Dendritic cell treated with granulocyte-macrophage colony-stimulating factor and Interleukin-4, amounts not matched to agents 40 ng/mL and 50 ng/mL, for 4 days (primary cell): ENCODE data around the gene VTI1B.
"Not testable (repeated sequence)": the region's sequence is repeated elsewhere in the genome, so short reads cannot be mapped to it uniquely, and the experiment has no call there.

Experiments used
- H3K27ac Mint-ChIP-seq: one replicate; pipeline ENCODE4 v1.8.0; 2022; ENCODE audit warnings: mild to moderate bottlenecking, mixed read lengths
- H3K27me3 Mint-ChIP-seq: one replicate; pipeline ENCODE4 v1.8.0; 2022; ENCODE audit warnings: mild to moderate bottlenecking, mixed read lengths
- H3K36me3 Mint-ChIP-seq: one replicate; pipeline ENCODE4 v1.8.0; 2022; ENCODE audit warnings: low read depth, mixed read lengths
- H3K4me1 Mint-ChIP-seq: one replicate; pipeline ENCODE4 v1.8.0; 2022; ENCODE audit warnings: low read depth, mixed read lengths
- H3K4me3 Mint-ChIP-seq: one replicate; pipeline ENCODE4 v1.8.0; 2022; ENCODE audit warnings: mild to moderate bottlenecking, moderate library complexity, mixed read lengths
- H3K9me3 Mint-ChIP-seq: one replicate; pipeline ENCODE4 v1.8.0; 2022; ENCODE audit warnings: mixed read lengths
- intact Hi-C: fragments of 100-400 bp; cut with micrococcal nuclease; formaldehyde crosslinking; loops from one replicate; pipeline ENCODE4 v1.15.0; 2022

Gene VTI1B

GRCh38 chr14:67602995-67603545 lies 71.4 kb downstream of the VTI1B start:
- Mint-ChIP-seq H3K4me3 (no peak overlapping the region), H3K27me3 (peaks cover 4% of the 10 kb centered on the region), H3K27ac (no peak overlapping the region), H3K9me3 (no peaks in the 10 kb centered on the region), H3K36me3 (peaks cover 15% of the 10 kb centered on the region), H3K4me1 (peaks cover 14% of the 10 kb centered on the region)
- intact Hi-C loops: no loop called here

DNA sequence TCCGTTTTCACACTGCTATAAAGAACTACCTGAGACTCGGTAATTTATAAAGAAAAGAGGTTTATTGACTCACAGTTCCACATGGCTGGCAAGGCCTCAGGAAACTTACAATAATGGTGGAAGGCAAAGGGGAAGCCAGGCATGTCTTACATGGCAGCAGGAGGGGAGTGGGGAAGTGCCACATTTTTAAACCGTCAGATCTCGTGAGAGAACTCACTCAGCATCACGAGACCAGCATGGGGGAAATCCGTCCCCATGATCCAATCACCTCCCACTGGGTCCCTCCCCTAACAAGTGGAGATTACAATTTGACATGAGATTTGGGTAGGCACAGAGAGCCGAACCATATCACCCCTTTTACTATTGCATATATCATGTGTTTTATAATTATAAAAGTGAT lies 72.4 kb downstream of the VTI1B start:
- Mint-ChIP-seq H3K36me3 (peaks cover 17% of the 10 kb centered on the region), H3K4me1 (peaks cover 21% of the 10 kb centered on the region), H3K27me3 (peaks cover 4% of the 10 kb centered on the region), H3K4me3 (no peak overlapping the region), H3K9me3 (no peaks in the 10 kb centered on the region), H3K27ac (peak overlapping the region; percentile 94)
- intact Hi-C loops: no loop called here

DNA sequence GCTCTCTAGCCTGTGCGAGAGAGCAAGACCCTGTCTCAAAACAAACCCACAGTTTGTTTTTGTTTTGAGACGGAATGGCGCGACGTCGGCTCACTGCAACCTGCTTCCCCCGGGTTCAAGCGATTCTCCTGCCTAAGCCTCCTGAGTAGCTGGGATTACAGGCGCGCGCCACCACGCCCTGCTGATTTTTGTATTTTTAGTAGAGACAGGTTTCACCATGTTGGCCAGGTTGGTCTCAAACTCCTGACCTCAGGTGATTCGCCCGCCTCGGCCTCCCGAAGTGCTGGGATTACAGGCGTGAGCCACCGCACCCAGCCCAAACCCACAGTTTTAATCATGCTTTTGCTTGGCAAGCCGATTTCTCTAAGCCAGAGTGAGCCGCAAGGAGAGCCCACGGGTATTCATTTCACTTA lies 73.9 kb downstream of the VTI1B start:
- H3K27me3 Mint-ChIP-seq: not testable (repeated sequence)
- H3K27ac Mint-ChIP-seq: peak overlapping the region; percentile 94
- H3K4me1 Mint-ChIP-seq: peaks cover 21% of the 10 kb centered on the region

DNA sequence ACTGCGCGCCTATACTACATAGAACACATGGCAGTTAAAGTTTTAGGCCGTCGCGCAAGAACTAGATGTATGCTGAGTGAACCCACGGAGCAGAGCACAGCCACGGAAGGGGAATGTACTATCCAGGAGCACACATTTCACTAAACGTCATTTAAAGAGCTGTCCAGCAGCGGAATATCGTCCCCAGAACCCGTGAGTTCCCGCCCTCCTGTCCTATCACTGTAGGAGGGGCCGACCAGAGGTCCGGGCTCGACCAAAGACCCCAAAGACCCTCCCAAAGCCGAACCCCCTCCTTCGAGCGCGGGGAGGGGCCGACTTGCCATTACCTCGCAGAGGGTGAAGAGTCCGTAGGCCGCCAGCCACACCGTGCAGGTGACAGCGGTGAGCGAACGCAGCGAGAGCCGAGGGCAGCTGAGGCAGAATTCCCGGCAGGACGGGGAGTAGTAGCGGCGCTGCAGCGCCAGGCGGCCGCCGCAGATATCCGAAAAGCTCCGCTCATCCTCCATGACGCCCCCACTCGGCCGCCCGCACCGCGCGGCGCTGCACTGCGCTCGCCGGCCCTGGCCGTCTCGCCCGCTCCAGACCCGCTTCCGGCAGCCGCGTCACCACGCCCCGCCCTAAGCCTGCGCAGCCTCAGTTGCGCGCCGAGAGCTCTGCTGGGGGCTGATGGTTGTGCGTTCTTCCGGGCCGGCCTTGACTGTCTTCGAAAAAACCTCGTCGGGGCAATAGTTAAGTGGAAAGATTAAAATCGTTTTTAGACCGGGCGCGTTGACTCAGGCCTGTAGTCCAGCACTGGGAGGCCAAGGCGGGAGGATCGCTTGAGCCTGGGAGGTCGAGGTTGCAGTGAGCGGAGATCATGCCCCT lies 74.5 kb downstream of the VTI1B start, which contains the start of gene PIGH:
TSS of gene PIGH (minus strand) at position 571 of the 864 bp plus-strand sequence. CDS start at position 506, 65 bp downstream.
- H3K4me1 Mint-ChIP-seq: peaks cover 21% of the 10 kb centered on the region
- H3K4me3 Mint-ChIP-seq: peak within 1 kb of the TSS; percentile 91
- H3K9me3 Mint-ChIP-seq: no peaks in the 10 kb centered on the region
- H3K36me3 Mint-ChIP-seq: peaks cover 27% of the 10 kb centered on the region
- peak within 1 kb of the TSS; percentile 94 for H3K27ac Mint-ChIP-seq
- peaks cover 4% of the 10 kb centered on the region for H3K27me3 Mint-ChIP-seq
- intact Hi-C loops: loop anchor here (1.0 kb wide), 1 partner anchor 74 kb away; the partner anchor contains the start of gene VTI1B

More for the DNA sequence above, 73.9 kb downstream of the VTI1B start:
- intact Hi-C loops: loop anchor here (1.0 kb wide), 1 partner anchor 74 kb away; the partner anchor contains the start of gene VTI1B
- not testable (repeated sequence) for H3K9me3 Mint-ChIP-seq
- Mint-ChIP-seq H3K4me3 (peak overlapping the region; percentile 91), H3K36me3 (peaks cover 22% of the 10 kb centered on the region)
